A204.1 (cell line): ENCODE data around the gene TMEM132A.
A peak's percentile ranks its signal among the peaks of the same experiment; 100 is the strongest.

Experiments
- FAIRE-seq: peaks from 2 replicates; lab custom pipeline; 2012; peaks lifted over from hg19 to GRCh38; lab: Jason Lieb, UNC

Gene TMEM132A

GRCh38 chr11:60924110-60924905 is at the start of gene TMEM132A:
Gene TMEM132A, plus strand, starts transcription at chr11:60924460. Its CDS starts 174 bp downstream, at chr11:60924634.
- FAIRE-seq, result no peak

GRCh38 chr11:60875366-60876167 is 48.7 kb upstream of the TMEM132A start:
- no peak for FAIRE-seq

- FAIRE-seq, result no peak
Measured at GRCh38 chr11:60876168-60876485, 48.1 kb upstream of the TMEM132A start.

- FAIRE-seq, result no peak
Measured at GRCh38 chr11:60878245-60879101, 45.8 kb upstream of the TMEM132A start.

- no peak for FAIRE-seq
Measured at GRCh38 chr11:60879104-60879503, 45.2 kb upstream of the TMEM132A start.

- FAIRE-seq, result no peak
Measured at GRCh38 chr11:60879971-60880588, 44.2 kb upstream of the TMEM132A start.

- FAIRE-seq, result no peak
Measured at GRCh38 chr11:60880643-60881282, 43.5 kb upstream of the TMEM132A start.

GRCh38 chr11:60887556-60887955 is 36.7 kb upstream of the TMEM132A start:
- FAIRE-seq, result no peak

- no peak for FAIRE-seq
Measured at GRCh38 chr11:60889869-60890311, 34.4 kb upstream of the TMEM132A start.

- FAIRE-seq, result no peak
Measured at GRCh38 chr11:60890696-60891095, 33.6 kb upstream of the TMEM132A start.

- FAIRE-seq, result no peak
Measured at GRCh38 chr11:60891103-60891741, 33.0 kb upstream of the TMEM132A start.

GRCh38 chr11:60895687-60896086 is 28.6 kb upstream of the TMEM132A start:
- FAIRE-seq, result no peak

- no peak for FAIRE-seq
Measured at GRCh38 chr11:60897496-60897895, 26.8 kb upstream of the TMEM132A start.

- peak; percentile 65 for FAIRE-seq
Measured at GRCh38 chr11:60899046-60899936, 25.0 kb upstream of the TMEM132A start.

- no peak for FAIRE-seq
Measured at GRCh38 chr11:60899977-60900376, 24.3 kb upstream of the TMEM132A start.

GRCh38 chr11:60900673-60901404 is 23.4 kb upstream of the TMEM132A start:
- FAIRE-seq, result no peak

- no peak for FAIRE-seq
Measured at GRCh38 chr11:60902625-60903024, 21.6 kb upstream of the TMEM132A start.

GRCh38 chr11:60905047-60905446 is 19.2 kb upstream of the TMEM132A start:
- no peak for FAIRE-seq

- FAIRE-seq, result no peak
Measured at GRCh38 chr11:60905551-60906113, 18.6 kb upstream of the TMEM132A start.
